Endodermal cell (in vitro differentiated cells): Measurements from ENCODE around the gene SCN3A. TPM values are rescaled to one million over a fixed set of nuclear protein-coding genes. Genes with fewer than 3 reads are reported as not detected.

Experiments used
- DNase-seq: peaks from one replicate; pipeline ENCODE4 v3.0.0-alpha.2; 2017
- H3K27ac ChIP-seq: 2 replicates; pipeline ENCODE4 v1.5.1; 2013; ENCODE audit warnings: mild to moderate bottlenecking, low read depth, low read length, moderate library complexity
- H3K27me3 ChIP-seq: 2 replicates; pipeline ENCODE4 v1.6.1; 2013; ENCODE audit warnings: mild to moderate bottlenecking, low read length, moderate library complexity; ENCODE audit not compliant: insufficient read depth, control insufficient read depth, poor library complexity, severe bottlenecking
- H3K36me3 ChIP-seq: 2 replicates; pipeline ENCODE4 v1.7.0; 2013; ENCODE audit warnings: mild to moderate bottlenecking, low read length, moderate library complexity; ENCODE audit not compliant: control insufficient read depth, insufficient read depth
- H3K4me1 ChIP-seq: one replicate; pipeline ENCODE4 v1.7.0; 2013; ENCODE audit warnings: low read length; ENCODE audit not compliant: control insufficient read depth, insufficient read depth
- H3K4me3 ChIP-seq: 2 replicates; pipeline ENCODE4 v1.5.1; 2013; ENCODE audit warnings: mild to moderate bottlenecking, low read length, moderate library complexity
- H3K9ac ChIP-seq: 2 replicates; pipeline ENCODE4 v1.6.1; 2013; ENCODE audit warnings: mild to moderate bottlenecking, low read length, moderate library complexity; ENCODE audit not compliant: poor library complexity, severe bottlenecking; ENCODE audit errors: extremely low read depth
- H3K9me3 ChIP-seq: 2 replicates; pipeline ENCODE4 v1.6.1; 2013; ENCODE audit warnings: mild to moderate bottlenecking, low read length, moderate library complexity; ENCODE audit not compliant: control insufficient read depth
- H3K27ac Mint-ChIP-seq: 2 replicates; pipeline ENCODE4 v1.8.0; 2020; ENCODE audit warnings: mixed read lengths
- H3K27me3 Mint-ChIP-seq: 2 replicates; pipeline ENCODE4 v1.8.0; 2021; ENCODE audit warnings: mild to moderate bottlenecking, mixed read lengths; ENCODE audit not compliant: insufficient read depth
- H3K36me3 Mint-ChIP-seq: 2 replicates; pipeline ENCODE4 v1.8.0; 2020; ENCODE audit warnings: low read depth, mixed read lengths
- H3K4me1 Mint-ChIP-seq: 2 replicates; pipeline ENCODE4 v1.8.0; 2020; ENCODE audit warnings: mixed read lengths
- H3K4me3 Mint-ChIP-seq: 2 replicates; pipeline ENCODE4 v1.8.0; 2020; ENCODE audit warnings: mild to moderate bottlenecking, moderate library complexity, mixed read lengths
- H3K9me3 Mint-ChIP-seq: 2 replicates; pipeline ENCODE4 v1.8.0; 2020; ENCODE audit warnings: mild to moderate bottlenecking, mixed read lengths
- WGBS, 2 experiments: methylation state at CpG; one replicate each; pipeline versions ENCODE4 v1.1.5 to v1.1.7; 2013; ENCODE audit warnings: missing lambda C conversion rate in 2 of 2, mixed read lengths in 1 of 2; ENCODE audit not compliant: insufficient coverage in 1 of 2, insufficient read length in 1 of 2; 5-methylcytosine and 5-hydroxymethylcytosine counted together
- total RNA-seq, 2 donors: library from RNA; stranded (reverse); fragmentation: NEBNext Ultra II Directional in 1 of 2; extraction: Animal tissue kit (Norgen Biotek cat#: 25700) in 1 of 2; gene quantifications; 2 replicates in 1 of 2; 3 replicates in 1 of 2; pipeline ENCODE4 v1.2.1, GENCODE V29; 2021
- TF ChIP-seq, protein P1 (sequence below): fragments of 200-600 bp; sonication (generic); conservative IDR thresholded peaks from 2 replicates; pipeline ENCODE4 v1.5.0; 2021; ENCODE audit warnings: antibody characterized with exemption, mild to moderate bottlenecking

SCN3A gene
- total RNA-seq, 2 donors from 2014 or later: 0.09 to 0.24 TPM

DNA sequence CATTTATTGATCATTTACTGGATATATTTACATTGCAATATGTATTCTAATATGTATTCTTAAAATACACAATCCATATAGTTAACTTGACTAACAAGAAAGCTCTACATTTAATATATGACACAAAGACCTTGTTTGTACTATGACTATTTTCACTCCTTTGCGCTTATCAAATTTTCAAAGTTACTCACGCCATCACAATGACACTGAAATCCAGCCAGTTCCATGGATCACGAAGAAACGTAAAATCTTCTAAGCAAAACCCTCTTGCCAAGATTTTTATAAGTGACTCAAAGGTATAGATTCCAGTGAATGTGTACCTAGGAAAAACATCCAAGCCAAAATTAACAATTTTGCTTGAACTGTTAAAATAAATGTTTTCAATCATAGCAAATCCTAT lies 39.6 kb downstream of the SCN3A start:
- DNase-seq: no peak
- TF ChIP-seq, protein P1, sequence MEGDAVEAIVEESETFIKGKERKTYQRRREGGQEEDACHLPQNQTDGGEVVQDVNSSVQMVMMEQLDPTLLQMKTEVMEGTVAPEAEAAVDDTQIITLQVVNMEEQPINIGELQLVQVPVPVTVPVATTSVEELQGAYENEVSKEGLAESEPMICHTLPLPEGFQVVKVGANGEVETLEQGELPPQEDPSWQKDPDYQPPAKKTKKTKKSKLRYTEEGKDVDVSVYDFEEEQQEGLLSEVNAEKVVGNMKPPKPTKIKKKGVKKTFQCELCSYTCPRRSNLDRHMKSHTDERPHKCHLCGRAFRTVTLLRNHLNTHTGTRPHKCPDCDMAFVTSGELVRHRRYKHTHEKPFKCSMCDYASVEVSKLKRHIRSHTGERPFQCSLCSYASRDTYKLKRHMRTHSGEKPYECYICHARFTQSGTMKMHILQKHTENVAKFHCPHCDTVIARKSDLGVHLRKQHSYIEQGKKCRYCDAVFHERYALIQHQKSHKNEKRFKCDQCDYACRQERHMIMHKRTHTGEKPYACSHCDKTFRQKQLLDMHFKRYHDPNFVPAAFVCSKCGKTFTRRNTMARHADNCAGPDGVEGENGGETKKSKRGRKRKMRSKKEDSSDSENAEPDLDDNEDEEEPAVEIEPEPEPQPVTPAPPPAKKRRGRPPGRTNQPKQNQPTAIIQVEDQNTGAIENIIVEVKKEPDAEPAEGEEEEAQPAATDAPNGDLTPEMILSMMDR: no peak
- H3K36me3 Mint-ChIP-seq: no peaks in the 10 kb centered on the region
- no peak overlapping the region for H3K4me3 Mint-ChIP-seq
- H3K27me3 Mint-ChIP-seq: no peaks in the 10 kb centered on the region
- no peaks in the 10 kb centered on the region for H3K36me3 ChIP-seq
- H3K27me3 ChIP-seq: no peaks in the 10 kb centered on the region
- H3K9me3 ChIP-seq: no peaks in the 10 kb centered on the region
- WGBS, 2 experiments: 95 to 100% methylated on average over 2 to 4 of the region's 4 CpGs
- no peak overlapping the region for H3K27ac Mint-ChIP-seq
- no peak overlapping the region for H3K27ac ChIP-seq
- H3K4me1 ChIP-seq: no peaks in the 10 kb centered on the region
- H3K4me3 ChIP-seq: no peak overlapping the region
- no peaks in the 10 kb centered on the region for H3K9me3 Mint-ChIP-seq
- no peak overlapping the region for H3K9ac ChIP-seq
- H3K4me1 Mint-ChIP-seq: no peaks in the 10 kb centered on the region

DNA sequence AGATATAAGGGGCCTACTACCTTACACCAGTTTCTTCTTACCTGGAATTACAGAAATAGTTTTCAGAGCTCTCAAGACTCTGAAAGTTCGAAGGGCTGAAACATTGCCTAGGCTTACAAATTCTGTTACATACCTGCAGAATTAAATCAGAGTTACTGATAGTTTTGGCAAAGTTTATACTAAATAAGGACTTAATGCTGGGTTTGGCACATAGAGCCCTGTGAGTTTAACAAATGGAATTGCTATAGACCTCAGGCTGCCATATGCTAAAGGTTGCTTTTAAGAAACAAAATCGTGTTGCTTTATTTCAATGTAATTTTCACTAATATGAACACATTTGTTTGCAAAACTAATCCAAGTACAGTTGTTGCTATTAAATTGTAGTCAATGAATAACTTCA lies 40.1 kb downstream of the SCN3A start:
- Mint-ChIP-seq H3K27me3 (no peaks in the 10 kb centered on the region), H3K36me3 (no peaks in the 10 kb centered on the region), H3K4me3 (no peak overlapping the region), H3K27ac (no peak overlapping the region), H3K9me3 (no peaks in the 10 kb centered on the region), H3K4me1 (no peaks in the 10 kb centered on the region)
- 95 to 100% methylated on average over 1 to 2 of the region's 2 CpGs for WGBS, 2 experiments
- Histone ChIP-seq H3K9ac (no peak overlapping the region), H3K4me3 (no peak overlapping the region), H3K4me1 (no peaks in the 10 kb centered on the region), H3K27me3 (no peaks in the 10 kb centered on the region), H3K9me3 (no peaks in the 10 kb centered on the region), H3K36me3 (no peaks in the 10 kb centered on the region), H3K27ac (no peak overlapping the region)
- TF ChIP-seq, protein P1: no peak
- DNase-seq: no peak

DNA sequence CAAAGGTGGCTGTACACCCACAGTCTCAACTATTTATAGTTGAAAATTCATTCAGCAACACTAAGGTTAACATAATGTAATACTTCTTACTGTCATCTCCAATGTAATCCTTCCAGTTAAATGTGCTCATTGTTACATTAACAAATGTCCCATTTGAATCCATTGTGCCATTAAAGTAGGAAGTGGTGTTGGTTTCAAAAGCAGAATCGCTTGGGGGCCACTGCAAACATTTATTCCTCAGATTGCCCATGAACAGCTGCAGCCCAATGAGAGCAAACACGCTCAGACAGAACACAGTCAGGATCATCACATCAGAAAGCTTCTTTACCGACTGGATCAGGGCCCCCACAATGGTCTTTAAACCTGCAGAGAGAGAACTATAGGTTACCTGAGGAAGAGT lies 41.4 kb downstream of the SCN3A start:
- Histone ChIP-seq H3K9me3 (no peaks in the 10 kb centered on the region), H3K9ac (no peak overlapping the region), H3K36me3 (no peaks in the 10 kb centered on the region), H3K27ac (no peak overlapping the region), H3K4me1 (no peaks in the 10 kb centered on the region), H3K27me3 (no peaks in the 10 kb centered on the region), H3K4me3 (no peak overlapping the region)
- 80 to 94% methylated on average over 1 to 3 of the region's 3 CpGs for WGBS, 2 experiments
- no peaks in the 10 kb centered on the region for H3K36me3 Mint-ChIP-seq
- no peak overlapping the region for H3K4me3 Mint-ChIP-seq
- no peak overlapping the region for H3K27ac Mint-ChIP-seq
- no peak for DNase-seq
- TF ChIP-seq, protein P1: no peak
- no peaks in the 10 kb centered on the region for H3K4me1 Mint-ChIP-seq
- H3K9me3 Mint-ChIP-seq: no peaks in the 10 kb centered on the region
- H3K27me3 Mint-ChIP-seq: no peaks in the 10 kb centered on the region
